ENCODE results near the gene ALDH16A1.

ALDH16A1 gene

DNA sequence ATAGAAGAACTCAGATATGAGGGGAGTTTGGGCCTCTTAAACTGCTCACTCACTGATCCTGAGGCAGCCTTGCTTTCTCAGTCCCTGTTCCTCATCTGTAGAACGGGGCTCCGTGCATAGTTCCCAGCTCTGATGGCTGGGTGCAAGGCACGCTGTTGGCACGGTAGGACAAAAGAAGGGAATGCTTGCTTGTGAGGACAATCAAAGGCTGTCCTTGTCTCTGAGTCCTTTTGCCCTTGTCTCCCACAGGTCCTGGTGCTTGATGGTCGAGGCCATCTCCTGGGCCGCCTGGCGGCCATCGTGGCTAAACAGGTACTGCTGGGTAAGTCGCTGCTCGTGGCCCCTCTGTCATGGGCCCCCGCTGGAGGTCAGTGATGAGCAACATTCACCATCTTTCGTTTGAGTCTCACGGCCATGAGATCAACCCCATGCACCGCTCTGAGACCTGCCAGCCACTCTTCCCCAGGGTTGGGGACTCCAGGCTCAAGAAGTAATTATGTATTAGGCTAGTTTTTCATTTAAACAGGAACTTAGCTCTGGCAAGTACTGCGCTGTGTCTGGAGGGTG is 36.7 kb downstream of the ALDH16A1 start:
- Mint-ChIP-seq H3K36me3 (ENCODE audit: low read depth) (peaks cover 57% of the 10 kb centered on the region), H3K9me3 (no peaks in the 10 kb centered on the region), H3K4me3 (peak overlapping the region; percentile 99), H3K27ac (peak overlapping the region; percentile 95), H3K27me3 (ENCODE audit: low read depth, poor library complexity) (no peaks in the 10 kb centered on the region), H3K4me1 (peaks cover 23% of the 10 kb centered on the region)
- TF ChIP-seq, protein P1, sequence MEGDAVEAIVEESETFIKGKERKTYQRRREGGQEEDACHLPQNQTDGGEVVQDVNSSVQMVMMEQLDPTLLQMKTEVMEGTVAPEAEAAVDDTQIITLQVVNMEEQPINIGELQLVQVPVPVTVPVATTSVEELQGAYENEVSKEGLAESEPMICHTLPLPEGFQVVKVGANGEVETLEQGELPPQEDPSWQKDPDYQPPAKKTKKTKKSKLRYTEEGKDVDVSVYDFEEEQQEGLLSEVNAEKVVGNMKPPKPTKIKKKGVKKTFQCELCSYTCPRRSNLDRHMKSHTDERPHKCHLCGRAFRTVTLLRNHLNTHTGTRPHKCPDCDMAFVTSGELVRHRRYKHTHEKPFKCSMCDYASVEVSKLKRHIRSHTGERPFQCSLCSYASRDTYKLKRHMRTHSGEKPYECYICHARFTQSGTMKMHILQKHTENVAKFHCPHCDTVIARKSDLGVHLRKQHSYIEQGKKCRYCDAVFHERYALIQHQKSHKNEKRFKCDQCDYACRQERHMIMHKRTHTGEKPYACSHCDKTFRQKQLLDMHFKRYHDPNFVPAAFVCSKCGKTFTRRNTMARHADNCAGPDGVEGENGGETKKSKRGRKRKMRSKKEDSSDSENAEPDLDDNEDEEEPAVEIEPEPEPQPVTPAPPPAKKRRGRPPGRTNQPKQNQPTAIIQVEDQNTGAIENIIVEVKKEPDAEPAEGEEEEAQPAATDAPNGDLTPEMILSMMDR (IDR thresholded peaks at IDR 0.05), result no peak
- DNase-seq, result no peak

DNA sequence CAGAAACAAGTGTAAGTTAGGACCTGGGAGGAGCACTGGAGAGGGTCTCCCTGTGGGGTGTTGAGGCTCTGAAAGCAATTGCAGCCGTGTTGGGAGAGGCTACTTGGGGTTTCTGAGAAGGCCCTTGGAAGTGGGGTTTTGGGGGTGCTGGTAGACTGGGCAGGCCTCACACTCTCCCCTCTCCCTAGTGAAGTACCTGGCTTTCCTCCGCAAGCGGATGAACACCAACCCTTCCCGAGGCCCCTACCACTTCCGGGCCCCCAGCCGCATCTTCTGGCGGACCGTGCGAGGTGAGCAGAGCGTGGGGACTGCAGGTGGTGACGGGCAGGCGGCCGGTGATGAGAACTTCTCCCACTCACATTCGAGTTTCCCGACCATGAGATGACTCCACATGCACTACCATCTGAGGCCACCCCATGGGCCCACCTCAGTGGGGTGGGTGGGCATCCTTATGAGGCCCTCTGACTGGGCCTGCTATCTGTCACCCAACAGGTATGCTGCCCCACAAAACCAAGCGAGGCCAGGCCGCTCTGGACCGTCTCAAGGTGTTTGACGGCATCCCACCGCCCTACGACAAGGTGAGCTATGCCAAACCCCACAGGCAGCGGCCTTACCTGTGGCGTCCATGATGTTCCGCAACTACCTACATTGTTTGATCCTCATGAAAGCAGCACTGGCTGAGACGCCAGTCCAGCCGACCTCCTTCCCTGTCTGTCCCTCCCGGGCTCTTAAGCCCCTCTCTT is 37.4 kb downstream of the ALDH16A1 start:
- TF ChIP-seq, protein P1 (IDR thresholded peaks at IDR 0.05), result no peak
- H3K4me3 Mint-ChIP-seq, result peak overlapping the region; percentile 99
- H3K9me3 Mint-ChIP-seq, result no peaks in the 10 kb centered on the region
- H3K27me3 Mint-ChIP-seq (ENCODE audit: low read depth, poor library complexity), result no peaks in the 10 kb centered on the region
- H3K4me1 Mint-ChIP-seq, result peaks cover 23% of the 10 kb centered on the region
- no peak for DNase-seq
- peaks cover 62% of the 10 kb centered on the region for H3K36me3 Mint-ChIP-seq (ENCODE audit: low read depth)
- H3K27ac Mint-ChIP-seq, result peak overlapping the region; percentile 95

DNA sequence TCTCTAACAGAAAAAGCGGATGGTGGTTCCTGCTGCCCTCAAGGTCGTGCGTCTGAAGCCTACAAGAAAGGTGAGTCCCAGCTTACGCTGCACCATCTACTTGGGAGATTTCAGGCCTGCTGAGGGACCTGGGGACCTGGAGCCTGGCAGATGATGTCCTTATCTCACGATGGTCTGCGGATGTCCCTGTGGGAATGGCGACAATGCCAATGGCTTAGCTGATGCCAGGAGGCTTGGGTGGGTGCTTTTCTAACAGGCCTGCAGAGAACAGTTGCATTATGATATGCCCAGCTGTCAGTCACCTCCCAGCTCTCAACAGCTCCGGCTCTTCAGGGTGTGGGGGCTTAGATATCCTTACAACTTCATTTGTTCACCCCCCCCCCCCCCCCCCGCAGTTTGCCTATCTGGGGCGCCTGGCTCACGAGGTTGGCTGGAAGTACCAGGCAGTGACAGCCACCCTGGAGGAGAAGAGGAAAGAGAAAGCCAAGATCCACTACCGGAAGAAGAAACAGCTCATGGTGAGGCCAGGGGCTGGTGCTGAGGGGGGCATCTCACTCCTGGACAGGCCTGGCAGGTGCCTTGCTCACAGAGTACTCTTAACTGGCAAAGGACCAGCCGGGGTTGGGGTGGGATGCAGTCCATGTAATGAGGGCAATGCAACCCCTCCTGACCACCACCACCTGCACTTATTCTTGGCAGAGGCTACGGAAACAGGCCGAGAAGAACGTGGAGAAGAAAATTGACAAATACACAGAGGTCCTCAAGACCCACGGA is 38.2 kb downstream of the ALDH16A1 start:
- Mint-ChIP-seq H3K4me3 (peak overlapping the region; percentile 25), H3K4me1 (peaks cover 23% of the 10 kb centered on the region), H3K9me3 (peaks cover 7% of the 10 kb centered on the region), H3K27ac (peak overlapping the region; percentile 95), H3K27me3 (ENCODE audit: low read depth, poor library complexity) (no peaks in the 10 kb centered on the region), H3K36me3 (ENCODE audit: low read depth) (peaks cover 62% of the 10 kb centered on the region)
- DNase-seq, result no peak
- TF ChIP-seq, protein P1 (IDR thresholded peaks at IDR 0.05), result no peak

DNA sequence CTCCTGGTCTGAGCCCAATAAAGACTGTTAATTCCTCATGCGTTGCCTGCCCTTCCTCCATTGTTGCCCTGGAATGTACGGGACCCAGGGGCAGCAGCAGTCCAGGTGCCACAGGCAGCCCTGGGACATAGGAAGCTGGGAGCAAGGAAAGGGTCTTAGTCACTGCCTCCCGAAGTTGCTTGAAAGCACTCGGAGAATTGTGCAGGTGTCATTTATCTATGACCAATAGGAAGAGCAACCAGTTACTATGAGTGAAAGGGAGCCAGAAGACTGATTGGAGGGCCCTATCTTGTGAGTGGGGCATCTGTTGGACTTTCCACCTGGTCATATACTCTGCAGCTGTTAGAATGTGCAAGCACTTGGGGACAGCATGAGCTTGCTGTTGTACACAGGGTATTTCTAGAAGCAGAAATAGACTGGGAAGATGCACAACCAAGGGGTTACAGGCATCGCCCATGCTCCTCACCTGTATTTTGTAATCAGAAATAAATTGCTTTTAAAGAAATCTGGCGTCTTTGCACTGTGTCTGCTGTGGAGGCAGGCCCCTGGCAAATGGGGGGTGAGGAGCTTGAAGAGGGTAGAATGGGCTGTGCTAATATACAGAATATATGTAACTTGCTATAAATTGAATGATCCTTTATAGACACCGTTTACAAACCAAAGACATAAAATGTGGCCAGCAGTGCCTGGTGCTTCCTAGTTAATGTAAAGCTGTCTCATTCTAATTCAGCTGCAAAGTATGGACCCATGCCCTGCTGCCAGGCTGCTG is 39.0 kb downstream of the ALDH16A1 start:
- H3K27ac Mint-ChIP-seq, result peak overlapping the region; percentile 92
- H3K4me1 Mint-ChIP-seq, result peaks cover 28% of the 10 kb centered on the region
- H3K4me3 Mint-ChIP-seq, result no peak overlapping the region
- no peak for DNase-seq
- H3K9me3 Mint-ChIP-seq, result peaks cover 7% of the 10 kb centered on the region
- H3K36me3 Mint-ChIP-seq (ENCODE audit: low read depth), result peaks cover 62% of the 10 kb centered on the region
- TF ChIP-seq, protein P1 (IDR thresholded peaks at IDR 0.05), result no peak
- H3K27me3 Mint-ChIP-seq (ENCODE audit: low read depth, poor library complexity), result no peaks in the 10 kb centered on the region

DNA sequence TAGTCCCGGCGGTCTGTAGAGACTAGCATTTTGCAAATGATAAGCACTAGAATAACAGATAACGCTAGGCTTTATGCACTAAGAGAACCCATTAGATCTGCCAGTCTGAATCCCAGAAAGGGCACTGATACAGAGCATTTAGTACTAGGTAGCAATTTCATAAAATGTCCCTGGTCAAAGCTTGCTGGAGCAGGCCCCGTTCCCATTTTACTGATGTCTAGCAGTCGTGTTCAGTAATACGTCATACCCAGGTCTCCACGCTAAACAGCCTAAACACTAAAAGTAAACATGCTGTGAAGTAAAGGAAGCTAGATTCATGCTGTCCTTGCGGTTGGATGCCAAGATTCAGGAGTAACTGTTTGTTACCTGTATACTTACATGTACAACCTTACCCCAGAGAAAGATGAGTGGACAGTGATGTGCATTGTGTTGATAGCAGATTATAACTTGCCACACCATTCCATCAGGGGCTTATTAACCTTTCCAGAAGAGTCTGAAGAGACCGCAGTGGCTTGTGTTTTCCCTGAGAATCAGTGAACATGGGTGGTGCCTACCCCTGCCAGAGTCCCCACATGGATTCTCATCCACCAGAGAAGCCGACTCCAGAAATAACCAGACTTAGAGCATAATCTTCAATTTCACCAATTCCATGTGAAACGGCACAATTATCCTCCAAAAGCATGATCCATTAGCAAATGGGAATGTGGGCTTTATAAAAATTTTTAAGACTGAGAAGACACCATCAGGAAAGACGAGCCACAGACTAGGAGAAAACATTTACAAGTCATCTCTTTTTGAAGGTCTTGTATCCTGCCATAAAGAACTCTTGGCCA is 39.8 kb downstream of the ALDH16A1 start:
- Mint-ChIP-seq H3K4me3 (no peak overlapping the region), H3K36me3 (ENCODE audit: low read depth) (peaks cover 65% of the 10 kb centered on the region), H3K9me3 (peaks cover 7% of the 10 kb centered on the region), H3K27ac (peak overlapping the region; percentile 92), H3K27me3 (ENCODE audit: low read depth, poor library complexity) (peaks cover 4% of the 10 kb centered on the region), H3K4me1 (peaks cover 34% of the 10 kb centered on the region)
- no peak for DNase-seq
- TF ChIP-seq, protein P1 (IDR thresholded peaks at IDR 0.05), result no peak

Data from nephron progenitor cell (in vitro differentiated cells).